ENCODE data around the gene RNF212. TPM values are rescaled to one million over a fixed set of nuclear protein-coding genes. Genes with fewer than 3 reads are reported as not detected.

Gene RNF212
- total RNA-seq, 1 experiment from 2014 or later: 2.4 TPM

DNA sequence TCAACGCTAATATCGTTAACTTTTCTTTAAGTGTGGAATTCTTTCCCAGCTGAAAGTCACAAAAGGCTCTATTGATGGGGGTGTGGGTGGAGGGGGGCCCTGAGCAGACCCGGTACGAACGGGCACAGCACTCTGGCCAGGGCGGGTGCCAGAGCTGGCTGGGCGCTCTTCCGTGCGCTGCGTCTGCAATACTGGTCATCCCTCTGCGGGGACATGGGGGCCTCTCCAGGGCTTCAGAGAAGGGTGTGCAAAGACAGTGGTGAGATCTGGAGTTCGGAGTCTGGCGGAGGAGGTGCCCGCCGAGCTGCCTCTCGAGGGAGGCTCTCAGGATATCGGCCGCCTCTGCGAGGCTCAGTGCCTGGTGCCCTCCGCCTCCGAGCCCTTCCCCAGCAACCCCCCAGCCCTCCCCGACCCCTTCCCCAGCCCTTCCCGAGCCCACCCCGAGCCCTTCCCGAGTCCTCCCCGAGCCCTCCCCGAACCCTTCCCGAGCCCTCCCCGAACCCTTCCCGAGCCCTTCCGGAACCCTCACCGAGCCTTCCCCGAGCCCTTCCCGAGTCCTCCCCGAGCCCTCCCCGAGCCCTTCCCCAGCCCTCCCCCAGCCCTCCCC, 67.7 kb downstream of the RNF212 start:
- Histone ChIP-seq H3K36me3 (ENCODE audit: insufficient read depth, low read length, poor library complexity, severe bottlenecking) (no peaks in the 10 kb centered on the region), H3K4me1 (ENCODE audit: insufficient read depth, low read length, poor library complexity, severe bottlenecking) (no peaks in the 10 kb centered on the region), H3K9me3 (ENCODE audit: low read depth, low read length, poor library complexity, severe bottlenecking) (no peaks in the 10 kb centered on the region), H3K27me3 (replicated peaks; ENCODE audit: insufficient read depth, low read depth, low read length, poor library complexity) (peaks cover 44% of the 10 kb centered on the region), H3K27ac (ENCODE audit: low read depth, low read length, poor library complexity, severe bottlenecking) (no peak overlapping the region), H3K4me3 (ENCODE audit: low read depth, low read length, poor library complexity, severe bottlenecking) (no peak overlapping the region)
- POLR2A ChIA-PET (ENCODE audit: low non-redundant PET): no interaction called here
- DNase-seq (ENCODE audit: low spot score): no peak
- CTCF ChIA-PET: no interaction called here
- BruUV-seq (replicated peaks): no TSS peak
- no peak for TF ChIP-seq EZH2 (IDR thresholded peaks at IDR 0.05; ENCODE audit: borderline replicate concordance, low read depth, low read length, poor library complexity, severe bottlenecking)
- TF ChIP-seq, protein P1, sequence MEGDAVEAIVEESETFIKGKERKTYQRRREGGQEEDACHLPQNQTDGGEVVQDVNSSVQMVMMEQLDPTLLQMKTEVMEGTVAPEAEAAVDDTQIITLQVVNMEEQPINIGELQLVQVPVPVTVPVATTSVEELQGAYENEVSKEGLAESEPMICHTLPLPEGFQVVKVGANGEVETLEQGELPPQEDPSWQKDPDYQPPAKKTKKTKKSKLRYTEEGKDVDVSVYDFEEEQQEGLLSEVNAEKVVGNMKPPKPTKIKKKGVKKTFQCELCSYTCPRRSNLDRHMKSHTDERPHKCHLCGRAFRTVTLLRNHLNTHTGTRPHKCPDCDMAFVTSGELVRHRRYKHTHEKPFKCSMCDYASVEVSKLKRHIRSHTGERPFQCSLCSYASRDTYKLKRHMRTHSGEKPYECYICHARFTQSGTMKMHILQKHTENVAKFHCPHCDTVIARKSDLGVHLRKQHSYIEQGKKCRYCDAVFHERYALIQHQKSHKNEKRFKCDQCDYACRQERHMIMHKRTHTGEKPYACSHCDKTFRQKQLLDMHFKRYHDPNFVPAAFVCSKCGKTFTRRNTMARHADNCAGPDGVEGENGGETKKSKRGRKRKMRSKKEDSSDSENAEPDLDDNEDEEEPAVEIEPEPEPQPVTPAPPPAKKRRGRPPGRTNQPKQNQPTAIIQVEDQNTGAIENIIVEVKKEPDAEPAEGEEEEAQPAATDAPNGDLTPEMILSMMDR (conservative IDR thresholded peaks at IDR 0.05; ENCODE audit: low read depth, low read length): no peak
- intact Hi-C loops (cut with micrococcal nuclease; ENCODE audit: unreplicated experiment): no loop called here

- ChIA-PET CTCF (no interaction called here), POLR2A (ENCODE audit: low non-redundant PET) (no interaction called here)
- TF ChIP-seq, protein P1 (conservative IDR thresholded peaks at IDR 0.05; ENCODE audit: low read depth, low read length): no peak
- no peak for TF ChIP-seq EZH2 (IDR thresholded peaks at IDR 0.05; ENCODE audit: borderline replicate concordance, low read depth, low read length, poor library complexity, severe bottlenecking)
- intact Hi-C loops (cut with micrococcal nuclease; ENCODE audit: unreplicated experiment): no loop called here
- no peak for DNase-seq (ENCODE audit: low spot score)
- Histone ChIP-seq H3K27ac (ENCODE audit: low read depth, low read length, poor library complexity, severe bottlenecking) (no peak overlapping the region), H3K36me3 (ENCODE audit: insufficient read depth, low read length, poor library complexity, severe bottlenecking) (no peaks in the 10 kb centered on the region), H3K4me3 (ENCODE audit: low read depth, low read length, poor library complexity, severe bottlenecking) (no peak overlapping the region), H3K9me3 (ENCODE audit: low read depth, low read length, poor library complexity, severe bottlenecking) (no peaks in the 10 kb centered on the region), H3K27me3 (replicated peaks; ENCODE audit: insufficient read depth, low read depth, low read length, poor library complexity) (peaks cover 40% of the 10 kb centered on the region), H3K4me1 (ENCODE audit: insufficient read depth, low read length, poor library complexity, severe bottlenecking) (no peaks in the 10 kb centered on the region)
- BruUV-seq (replicated peaks): no TSS peak
These were observed 68.2 kb downstream of the RNF212 start for GRCh38 chr4:1045193-1045594.

- Histone ChIP-seq H3K4me1 (ENCODE audit: insufficient read depth, low read length, poor library complexity, severe bottlenecking) (no peaks in the 10 kb centered on the region), H3K36me3 (ENCODE audit: insufficient read depth, low read length, poor library complexity, severe bottlenecking) (no peaks in the 10 kb centered on the region), H3K27ac (ENCODE audit: low read depth, low read length, poor library complexity, severe bottlenecking) (no peak overlapping the region), H3K4me3 (ENCODE audit: low read depth, low read length, poor library complexity, severe bottlenecking) (no peak overlapping the region), H3K9me3 (ENCODE audit: low read depth, low read length, poor library complexity, severe bottlenecking) (no peaks in the 10 kb centered on the region), H3K27me3 (replicated peaks; ENCODE audit: insufficient read depth, low read depth, low read length, poor library complexity) (peaks cover 36% of the 10 kb centered on the region)
- TF ChIP-seq, protein P1 (conservative IDR thresholded peaks at IDR 0.05; ENCODE audit: low read depth, low read length): no peak
- no peak for TF ChIP-seq EZH2 (IDR thresholded peaks at IDR 0.05; ENCODE audit: borderline replicate concordance, low read depth, low read length, poor library complexity, severe bottlenecking)
- ChIA-PET CTCF (no interaction called here), POLR2A (ENCODE audit: low non-redundant PET) (no interaction called here)
- DNase-seq (ENCODE audit: low spot score): no peak
- BruUV-seq (replicated peaks): no TSS peak
- intact Hi-C loops (cut with micrococcal nuclease; ENCODE audit: unreplicated experiment): no loop called here
These were observed 68.7 kb downstream of the RNF212 start for GRCh38 chr4:1044469-1045192.
